Measurements from ENCODE around the gene PLEKHM2. TPM values are rescaled to one million over a fixed set of nuclear protein-coding genes. Genes with fewer than 3 reads are reported as not detected.

Gene PLEKHM2
- total RNA-seq, 2 experiments from 2014 or later: 27.5 to 45.7 TPM

- Histone ChIP-seq H2AFZ (ENCODE audit: low read length) (no peak overlapping the region), H4K20me1 (ENCODE audit: insufficient read depth, low read length) (no peaks in the 10 kb centered on the region), H3K79me2 (ENCODE audit: insufficient read depth, low read depth, low read length) (no peaks in the 10 kb centered on the region), H3K4me2 (ENCODE audit: low read length) (no peak overlapping the region), H3K27ac (ENCODE audit: low read depth, low read length, poor library complexity, severe bottlenecking) (no peak overlapping the region), H3K36me3 (ENCODE audit: insufficient read depth, low read length) (peaks cover 3% of the 10 kb centered on the region; the same call in 1 of the 2 replicates), H3K9me2 (ENCODE audit: insufficient read depth, low read length) (no peaks in the 10 kb centered on the region), H3K4me3 (ENCODE audit: low read depth, low read length, poor library complexity, severe bottlenecking) (no peak overlapping the region), H3K9me3 (ENCODE audit: low read length) (no peaks in the 10 kb centered on the region), H3K4me1 (ENCODE audit: insufficient read depth, low read length, poor library complexity, severe bottlenecking) (no peaks in the 10 kb centered on the region)
- no peak for DNase-seq (ENCODE audit: low spot score)
- ChIA-PET POLR2A (interaction anchor here (0.6 kb wide), 1 partner anchor 21 kb away, joined by 3 read pairs; no protein-coding TSS in a partner anchor), CTCF (ENCODE audit: unreplicated experiment) (interaction anchor here (0.6 kb wide), 2 partner anchors 37 to 234 kb away, joined by 3 read pairs; no protein-coding TSS in a partner anchor)
- intact Hi-C loops (cut with micrococcal nuclease; ENCODE audit: unreplicated experiment): no loop called here
- TF ChIP-seq EZH2phosphoT487 (IDR thresholded peaks at IDR 0.05; ENCODE audit: borderline replicate concordance, low read depth, low read length) (no peak), CTCF (conservative IDR thresholded peaks at IDR 0.05; ENCODE audit: low read length) (no peak)
- no TSS peak for BruUV-seq (replicated peaks)
These were observed 49.2 kb downstream of the PLEKHM2 start for GRCh38 chr1:15733218-15733725.

GRCh38 chr1:15733726-15734226 is 49.7 kb downstream of the PLEKHM2 start:
- peaks cover 3% of the 10 kb centered on the region; the same call in 1 of the 2 replicates for H3K36me3 ChIP-seq (ENCODE audit: insufficient read depth, low read length)
- intact Hi-C loops (cut with micrococcal nuclease; ENCODE audit: unreplicated experiment): no loop called here
- POLR2A ChIA-PET: no interaction called here
- no peaks in the 10 kb centered on the region for H3K79me2 ChIP-seq (ENCODE audit: insufficient read depth, low read depth, low read length)
- no peak overlapping the region for H3K4me2 ChIP-seq (ENCODE audit: low read length)
- no peaks in the 10 kb centered on the region for H3K4me1 ChIP-seq (ENCODE audit: insufficient read depth, low read length, poor library complexity, severe bottlenecking)
- no peak overlapping the region for H3K4me3 ChIP-seq (ENCODE audit: low read depth, low read length, poor library complexity, severe bottlenecking)
- no TSS peak for BruUV-seq (replicated peaks)
- CTCF ChIA-PET (ENCODE audit: unreplicated experiment): interaction anchor here (0.6 kb wide), 2 partner anchors 37 to 233 kb away, joined by 3 read pairs; no protein-coding TSS in a partner anchor
- no peaks in the 10 kb centered on the region for H4K20me1 ChIP-seq (ENCODE audit: insufficient read depth, low read length)
- no peak overlapping the region for H2AFZ ChIP-seq (ENCODE audit: low read length)
- no peak for TF ChIP-seq EZH2phosphoT487 (IDR thresholded peaks at IDR 0.05; ENCODE audit: borderline replicate concordance, low read depth, low read length)
- no peak for TF ChIP-seq CTCF (conservative IDR thresholded peaks at IDR 0.05; ENCODE audit: low read length)
- H3K9me3 ChIP-seq (ENCODE audit: low read length): no peaks in the 10 kb centered on the region
- no peak overlapping the region for H3K27ac ChIP-seq (ENCODE audit: low read depth, low read length, poor library complexity, severe bottlenecking)
- DNase-seq (ENCODE audit: low spot score): no peak
- no peaks in the 10 kb centered on the region for H3K9me2 ChIP-seq (ENCODE audit: insufficient read depth, low read length)

- H3K36me3 ChIP-seq (ENCODE audit: insufficient read depth, low read length): peaks cover 3% of the 10 kb centered on the region; the same call in 1 of the 2 replicates
- H3K9me3 ChIP-seq (ENCODE audit: low read length): no peaks in the 10 kb centered on the region
- TF ChIP-seq CTCF (conservative IDR thresholded peaks at IDR 0.05; ENCODE audit: low read length): no peak
- no peak for TF ChIP-seq EZH2phosphoT487 (IDR thresholded peaks at IDR 0.05; ENCODE audit: borderline replicate concordance, low read depth, low read length)
- H3K9me2 ChIP-seq (ENCODE audit: insufficient read depth, low read length): no peaks in the 10 kb centered on the region
- POLR2A ChIA-PET: no interaction called here
- CTCF ChIA-PET (ENCODE audit: unreplicated experiment): no interaction called here
- no peak overlapping the region for H3K27ac ChIP-seq (ENCODE audit: low read depth, low read length, poor library complexity, severe bottlenecking)
- no peaks in the 10 kb centered on the region for H4K20me1 ChIP-seq (ENCODE audit: insufficient read depth, low read length)
- no peak overlapping the region for H3K4me2 ChIP-seq (ENCODE audit: low read length)
- no peak overlapping the region for H3K4me3 ChIP-seq (ENCODE audit: low read depth, low read length, poor library complexity, severe bottlenecking)
- no TSS peak for BruUV-seq (replicated peaks)
- intact Hi-C loops (cut with micrococcal nuclease; ENCODE audit: unreplicated experiment): no loop called here
- DNase-seq (ENCODE audit: low spot score): no peak
- H3K4me1 ChIP-seq (ENCODE audit: insufficient read depth, low read length, poor library complexity, severe bottlenecking): no peaks in the 10 kb centered on the region
- no peak overlapping the region for H2AFZ ChIP-seq (ENCODE audit: low read length)
- no peaks in the 10 kb centered on the region for H3K79me2 ChIP-seq (ENCODE audit: insufficient read depth, low read depth, low read length)
These were observed 50.2 kb downstream of the PLEKHM2 start for GRCh38 chr1:15734296-15734695.

Measured in OCI-LY7 (cell line).